Kidney (tissue), 14 donors: ENCODE results near the gene YOD1. TPM values are rescaled to one million over a fixed set of nuclear protein-coding genes. Genes with fewer than 3 reads are reported as not detected.

Source experiments
- DNase-seq, 5 donors: peaks; one replicate each; pipeline ENCODE4 v3.0.0-alpha.2; 2013 to 2020
- FAIRE-seq: peaks from 2 replicates; lab custom pipeline; 2012; peaks lifted over from hg19 to GRCh38; lab: Jason Lieb, UNC
- H3K27ac ChIP-seq, 2 donors: one replicate each; pipeline ENCODE4 v1.7.0; 2013; ENCODE audit warnings: low read depth in 2 of 2, low read length in 2 of 2, inconsistent platforms in 1 of 2
- H3K27me3 ChIP-seq: one replicate; pipeline ENCODE4 v1.7.1; 2013; ENCODE audit warnings: low read length, inconsistent platforms; ENCODE audit not compliant: control insufficient read depth, insufficient read depth
- H3K36me3 ChIP-seq, 3 donors: one replicate each; pipeline versions ENCODE4 v1.7.0 to v1.7.1; 2013; ENCODE audit warnings: low read length in 3 of 3, control low read depth in 1 of 3, inconsistent platforms in 1 of 3; ENCODE audit not compliant: insufficient read depth in 3 of 3, control insufficient read depth in 2 of 3
- H3K4me1 ChIP-seq, 3 donors: one replicate each; pipeline versions ENCODE4 v1.7.0 to v1.7.1; 2013; ENCODE audit warnings: low read length in 3 of 3, inconsistent platforms in 1 of 3, low read depth in 1 of 3; ENCODE audit not compliant: control insufficient read depth in 2 of 3, insufficient read depth in 2 of 3
- H3K4me3 ChIP-seq, 3 donors: one replicate each; pipeline versions ENCODE4 v1.7.0 to v1.8.1; 2013; ENCODE audit warnings: low read length in 3 of 3, control low read depth in 1 of 3, inconsistent platforms in 1 of 3
- H3K9ac ChIP-seq, 3 donors: one replicate each; pipeline versions ENCODE4 v1.7.0 to v1.7.1; 2013; ENCODE audit warnings: low read length in 3 of 3, control low read depth in 1 of 3, inconsistent platforms in 1 of 3
- H3K9me3 ChIP-seq, 3 donors: one replicate each; pipeline versions ENCODE4 v1.7.0 to v1.7.1; 2013; ENCODE audit warnings: low read length in 3 of 3, control low read depth in 1 of 3, inconsistent platforms in 1 of 3; ENCODE audit not compliant: control insufficient read depth in 2 of 3, insufficient read depth in 1 of 3
- intact Hi-C: fragments of 100-400 bp; cut with DNase I; formaldehyde crosslinking; loops from one replicate; pipeline ENCODE4 v1.11.1; 2022
- polyA plus RNA-seq: library from polyadenylated mRNA; stranded (reverse); fragments of 350-450 nt; fragmentation: Illumina TruSeq; extraction: RNeasy Lipid Tissue Mini Kit (QIAGEN cat#74804); gene quantifications from one replicate; pipeline ENCODE4 v1.2.3, GENCODE V29; 2014; ENCODE audit warnings: low read depth, low replicate concordance; ENCODE audit not compliant: insufficient read depth
- total RNA-seq: library from RNA; stranded (reverse); fragmentation: NEBNext Ultra II Directional; extraction: Animal tissue kit (Norgen Biotek cat#: 25700); gene quantifications from one replicate; pipeline ENCODE4 v1.2.1, GENCODE V29; 2021
- TF ChIP-seq, protein P1 (sequence below): IDR thresholded peaks from 3 replicates; pipeline ENCODE4 v1.5.1; 2012; ENCODE audit warnings: mild to moderate bottlenecking, moderate library complexity, borderline replicate concordance; ENCODE audit not compliant: insufficient read depth; ENCODE audit errors: extremely low read depth
- donor health status: control.
- donor health status: control.
- donor health status: control.
- donor health status: control.
- donor health status: control.
- donor health status: DM: yes; HTN: yes; CAD: no.
- donor health status: Normal renal cell carcinoma (clear cell type).

The YOD1 gene
- total and polyA plus RNA-seq, 2 donors from 2014 or later, result 2.7 to 6.2 TPM

DNA sequence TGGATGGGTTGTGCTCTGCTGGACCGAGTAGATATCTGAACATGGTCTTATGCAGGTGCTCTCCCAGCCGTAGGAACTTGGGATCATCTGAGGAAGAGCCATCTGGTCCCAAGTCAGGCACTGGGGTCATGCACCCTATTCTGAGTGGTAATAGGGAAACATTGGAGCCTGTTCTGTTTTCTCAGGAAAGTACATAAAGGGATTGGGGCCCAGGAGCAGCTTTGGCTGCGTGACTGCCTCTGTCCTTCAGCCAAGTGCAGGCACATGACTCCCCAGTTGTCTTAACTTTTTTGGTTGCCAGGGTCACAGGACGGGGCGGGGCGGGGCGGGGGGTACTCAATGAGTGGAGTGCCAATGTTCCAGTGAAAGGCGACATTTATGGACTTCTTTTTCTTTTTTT, 13.6 kb upstream of the YOD1 start:
- DNase-seq (no peak), FAIRE-seq (no peak)
- intact Hi-C loops, result no loop called here
- no peak overlapping the region for H3K9ac ChIP-seq
- peaks cover 5 to 73% (median 51%) of the 10 kb centered on the region in 3 donors for H3K36me3 ChIP-seq
- no peaks in the 10 kb centered on the region for H3K27me3 ChIP-seq
- H3K27ac ChIP-seq, result peak overlapping the region in 1 of 2 donors; percentile 47
- peaks cover 0 to 19% (median 13%) of the 10 kb centered on the region in 3 donors for H3K4me1 ChIP-seq
- no peak overlapping the region for H3K4me3 ChIP-seq
- no peaks in the 10 kb centered on the region for H3K9me3 ChIP-seq
- TF ChIP-seq, protein P1, sequence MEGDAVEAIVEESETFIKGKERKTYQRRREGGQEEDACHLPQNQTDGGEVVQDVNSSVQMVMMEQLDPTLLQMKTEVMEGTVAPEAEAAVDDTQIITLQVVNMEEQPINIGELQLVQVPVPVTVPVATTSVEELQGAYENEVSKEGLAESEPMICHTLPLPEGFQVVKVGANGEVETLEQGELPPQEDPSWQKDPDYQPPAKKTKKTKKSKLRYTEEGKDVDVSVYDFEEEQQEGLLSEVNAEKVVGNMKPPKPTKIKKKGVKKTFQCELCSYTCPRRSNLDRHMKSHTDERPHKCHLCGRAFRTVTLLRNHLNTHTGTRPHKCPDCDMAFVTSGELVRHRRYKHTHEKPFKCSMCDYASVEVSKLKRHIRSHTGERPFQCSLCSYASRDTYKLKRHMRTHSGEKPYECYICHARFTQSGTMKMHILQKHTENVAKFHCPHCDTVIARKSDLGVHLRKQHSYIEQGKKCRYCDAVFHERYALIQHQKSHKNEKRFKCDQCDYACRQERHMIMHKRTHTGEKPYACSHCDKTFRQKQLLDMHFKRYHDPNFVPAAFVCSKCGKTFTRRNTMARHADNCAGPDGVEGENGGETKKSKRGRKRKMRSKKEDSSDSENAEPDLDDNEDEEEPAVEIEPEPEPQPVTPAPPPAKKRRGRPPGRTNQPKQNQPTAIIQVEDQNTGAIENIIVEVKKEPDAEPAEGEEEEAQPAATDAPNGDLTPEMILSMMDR, result no peak

- TF ChIP-seq, protein P1, result no peak
- H3K9ac ChIP-seq, result no peak overlapping the region
- no peak overlapping the region for H3K27ac ChIP-seq
- no peaks in the 10 kb centered on the region for H3K9me3 ChIP-seq
- FAIRE-seq, result no peak
- H3K27me3 ChIP-seq, result no peaks in the 10 kb centered on the region
- intact Hi-C loops, result no loop called here
- peaks cover 5 to 64% (median 43%) of the 10 kb centered on the region in 3 donors for H3K36me3 ChIP-seq
- peaks cover 0 to 21% (median 16%) of the 10 kb centered on the region in 3 donors for H3K4me1 ChIP-seq
- no peak overlapping the region for H3K4me3 ChIP-seq
- DNase-seq, result no peak
These were observed 12.0 kb upstream of the YOD1 start for GRCh38 chr1:207063014-207063413.

GRCh38 chr1:207062058-207062457, 11.1 kb upstream of the YOD1 start:
- no peak overlapping the region for H3K27ac ChIP-seq
- TF ChIP-seq, protein P1, result no peak
- no peaks in the 10 kb centered on the region for H3K9me3 ChIP-seq
- peaks cover 5 to 55% (median 38%) of the 10 kb centered on the region in 3 donors for H3K36me3 ChIP-seq
- no peak for DNase-seq
- H3K27me3 ChIP-seq, result no peaks in the 10 kb centered on the region
- intact Hi-C loops, result no loop called here
- H3K4me1 ChIP-seq, result peaks cover 0 to 15% (median 11%) of the 10 kb centered on the region in 3 donors
- no peak for FAIRE-seq
- H3K4me3 ChIP-seq, result no peak overlapping the region
- H3K9ac ChIP-seq, result no peak overlapping the region

DNA sequence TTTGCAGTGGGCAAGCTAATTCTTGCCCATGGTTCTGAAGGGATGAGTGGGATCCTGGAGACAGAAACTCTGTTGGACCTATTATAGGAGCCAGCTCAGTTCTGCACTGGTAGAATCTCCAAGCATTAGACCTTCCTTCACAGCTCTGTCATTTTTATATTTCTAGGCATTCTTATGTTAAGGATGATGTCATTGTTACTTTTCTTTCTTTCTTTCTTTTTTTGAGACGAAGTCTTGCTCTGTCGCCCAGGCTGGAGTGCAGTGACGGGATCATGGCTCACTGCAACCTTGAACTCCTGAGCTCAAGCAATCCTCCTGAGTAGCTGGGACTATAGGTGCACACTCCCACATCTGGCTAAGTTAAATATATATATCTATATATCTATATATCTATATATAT, 9.6 kb upstream of the YOD1 start:
- Histone ChIP-seq H3K36me3 (peaks cover 5 to 46% (median 34%) of the 10 kb centered on the region in 3 donors), H3K9me3 (no peaks in the 10 kb centered on the region)
- no peak for FAIRE-seq

More for the DNA sequence above, 9.6 kb upstream of the YOD1 start:
- H3K27me3 ChIP-seq, result no peaks in the 10 kb centered on the region
- TF ChIP-seq, protein P1, result no peak
- no peak for DNase-seq
- H3K4me3 ChIP-seq, result no peak overlapping the region
- no peak overlapping the region for H3K27ac ChIP-seq
- H3K9ac ChIP-seq, result peak overlapping the region in 1 of 3 donors; percentile 7
- intact Hi-C loops, result no loop called here
- H3K4me1 ChIP-seq, result peaks cover 0 to 17% (median 12%) of the 10 kb centered on the region in 3 donors
